Loucy (cell line): ENCODE results near the gene SMIM44.

Experiments used
- EZH2phosphoT487 ChIP-seq: fragments of 200-600 bp; IDR thresholded peaks from 2 replicates; pipeline ENCODE4 v1.6.1; 2018; ENCODE audit warnings: antibody characterized with exemption, mild to moderate bottlenecking, moderate library complexity, borderline replicate concordance
- TF ChIP-seq, protein P1 (sequence below): fragments of 200-600 bp; sonication (generic); conservative IDR thresholded peaks from 2 replicates; pipeline ENCODE4 v1.5.1; 2014; ENCODE audit warnings: mild to moderate bottlenecking, antibody characterized with exemption, low read length

DNA sequence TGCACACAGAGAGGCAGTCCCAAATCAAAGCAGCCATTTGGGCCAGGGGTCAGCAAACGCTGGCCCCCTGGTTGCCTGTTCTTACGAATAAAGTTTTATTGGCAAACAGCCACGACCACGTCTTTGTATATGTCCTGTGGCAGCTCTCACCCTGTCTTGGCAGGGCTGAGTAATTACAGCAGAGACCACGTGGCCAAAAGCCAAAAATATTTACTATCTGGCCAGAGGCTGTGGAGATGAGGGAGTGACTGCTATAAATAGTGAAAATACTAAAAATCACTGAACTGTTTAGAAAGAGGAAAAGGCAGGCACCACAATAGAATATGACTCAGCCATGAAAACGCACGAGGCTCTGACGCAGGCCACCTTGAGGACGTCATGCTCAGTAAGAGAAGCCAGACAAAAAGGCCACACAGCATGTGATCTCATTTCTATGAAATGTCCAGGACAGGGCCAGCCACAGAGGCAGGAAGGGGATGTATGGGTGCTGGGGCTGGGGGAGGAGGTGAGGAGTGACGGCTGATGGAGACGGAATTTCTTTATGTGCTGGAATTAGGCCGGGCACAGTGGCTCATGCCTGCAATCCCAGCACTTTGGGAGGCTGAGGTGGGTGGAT lies 32.3 kb downstream of the SMIM44 start:
- TF ChIP-seq, protein P1, sequence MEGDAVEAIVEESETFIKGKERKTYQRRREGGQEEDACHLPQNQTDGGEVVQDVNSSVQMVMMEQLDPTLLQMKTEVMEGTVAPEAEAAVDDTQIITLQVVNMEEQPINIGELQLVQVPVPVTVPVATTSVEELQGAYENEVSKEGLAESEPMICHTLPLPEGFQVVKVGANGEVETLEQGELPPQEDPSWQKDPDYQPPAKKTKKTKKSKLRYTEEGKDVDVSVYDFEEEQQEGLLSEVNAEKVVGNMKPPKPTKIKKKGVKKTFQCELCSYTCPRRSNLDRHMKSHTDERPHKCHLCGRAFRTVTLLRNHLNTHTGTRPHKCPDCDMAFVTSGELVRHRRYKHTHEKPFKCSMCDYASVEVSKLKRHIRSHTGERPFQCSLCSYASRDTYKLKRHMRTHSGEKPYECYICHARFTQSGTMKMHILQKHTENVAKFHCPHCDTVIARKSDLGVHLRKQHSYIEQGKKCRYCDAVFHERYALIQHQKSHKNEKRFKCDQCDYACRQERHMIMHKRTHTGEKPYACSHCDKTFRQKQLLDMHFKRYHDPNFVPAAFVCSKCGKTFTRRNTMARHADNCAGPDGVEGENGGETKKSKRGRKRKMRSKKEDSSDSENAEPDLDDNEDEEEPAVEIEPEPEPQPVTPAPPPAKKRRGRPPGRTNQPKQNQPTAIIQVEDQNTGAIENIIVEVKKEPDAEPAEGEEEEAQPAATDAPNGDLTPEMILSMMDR: no peak
- no peak for TF ChIP-seq EZH2phosphoT487
